Ishikawa (cell line): Measurements from ENCODE around the gene BPGM.

Source experiments
- CEBPB ChIP-seq: IDR thresholded peaks from 2 replicates; pipeline ENCODE4 v1.6.1; 2012
- CREB1 ChIP-seq: IDR thresholded peaks from 2 replicates; pipeline ENCODE4 v1.6.1; 2012; ENCODE audit warnings: low read depth
- EGR1 ChIP-seq: IDR thresholded peaks from 2 replicates; pipeline ENCODE4 v1.6.1; 2012
- EP300 ChIP-seq: IDR thresholded peaks from 2 replicates; pipeline ENCODE4 v1.6.1; 2012; ENCODE audit warnings: borderline replicate concordance
- FOXM1 ChIP-seq: IDR thresholded peaks from 2 replicates; pipeline ENCODE4 v1.6.1; 2012; ENCODE audit warnings: low read depth, borderline replicate concordance
- NFIC ChIP-seq: IDR thresholded peaks from 2 replicates; pipeline ENCODE4 v1.6.1; 2012
- RAD21 ChIP-seq: IDR thresholded peaks from 2 replicates; pipeline ENCODE4 v1.6.1; 2012; ENCODE audit warnings: low read depth
- REST ChIP-seq: IDR thresholded peaks from 2 replicates; pipeline ENCODE4 v1.6.1; 2012; ENCODE audit warnings: low read depth, mild to moderate bottlenecking
- TAF1 ChIP-seq: IDR thresholded peaks from 2 replicates; pipeline ENCODE4 v1.6.1; 2012; ENCODE audit warnings: low read depth, mild to moderate bottlenecking
- TCF12 ChIP-seq: IDR thresholded peaks from 2 replicates; pipeline ENCODE4 v1.6.1; 2012; ENCODE audit warnings: low read depth
- TEAD4 ChIP-seq: IDR thresholded peaks from 2 replicates; pipeline ENCODE4 v1.6.1; 2012
- YY1 ChIP-seq: IDR thresholded peaks from 2 replicates; pipeline ENCODE4 v1.6.1; 2012; ENCODE audit warnings: low read depth
- ZBTB7A ChIP-seq: IDR thresholded peaks from 2 replicates; pipeline ENCODE4 v1.6.1; 2012; ENCODE audit warnings: low read depth
- TF ChIP-seq, protein P1 (sequence below): IDR thresholded peaks from 2 replicates; pipeline ENCODE4 v1.6.1; 2012
- TF ChIP-seq, protein P2 (sequence below): IDR thresholded peaks from 2 replicates; pipeline ENCODE4 v1.6.1; 2012

The BPGM gene

GRCh38 chr7:134727711-134728110 is 81.1 kb downstream of the BPGM start:
- TF ChIP-seq CREB1: no peak
- TF ChIP-seq, protein P1, sequence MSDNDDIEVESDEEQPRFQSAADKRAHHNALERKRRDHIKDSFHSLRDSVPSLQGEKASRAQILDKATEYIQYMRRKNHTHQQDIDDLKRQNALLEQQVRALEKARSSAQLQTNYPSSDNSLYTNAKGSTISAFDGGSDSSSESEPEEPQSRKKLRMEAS: no peak
- TF ChIP-seq TAF1: no peak
- no peak for TF ChIP-seq REST
- TF ChIP-seq NFIC: no peak
- no peak for TF ChIP-seq EGR1
- no peak for TF ChIP-seq TEAD4
- TF ChIP-seq, protein P2, sequence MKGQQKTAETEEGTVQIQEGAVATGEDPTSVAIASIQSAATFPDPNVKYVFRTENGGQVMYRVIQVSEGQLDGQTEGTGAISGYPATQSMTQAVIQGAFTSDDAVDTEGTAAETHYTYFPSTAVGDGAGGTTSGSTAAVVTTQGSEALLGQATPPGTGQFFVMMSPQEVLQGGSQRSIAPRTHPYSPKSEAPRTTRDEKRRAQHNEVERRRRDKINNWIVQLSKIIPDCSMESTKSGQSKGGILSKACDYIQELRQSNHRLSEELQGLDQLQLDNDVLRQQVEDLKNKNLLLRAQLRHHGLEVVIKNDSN: no peak
- TF ChIP-seq FOXM1: no peak
- no peak for TF ChIP-seq EP300
- no peak for TF ChIP-seq ZBTB7A
- no peak for TF ChIP-seq RAD21
- TF ChIP-seq TCF12: no peak
- no peak for TF ChIP-seq CEBPB
- TF ChIP-seq YY1: no peak
